Heart right ventricle (tissue), 16 donors: Measurements from ENCODE around the gene C6orf89. TPM values are rescaled to one million over a fixed set of nuclear protein-coding genes. Genes with fewer than 3 reads are reported as not detected.

Source experiments
- ATAC-seq, 8 donors: fragments of 200-7000 bp; cut with Tn5 transposase; one replicate each; pipeline ENCODE4 v1.9.1; 2020; ENCODE audit warnings: mild to moderate bottlenecking in 8 of 8, moderate library complexity in 8 of 8, moderate number of reproducible peaks in 1 of 8
- DNase-seq, 2 donors: peaks; one replicate each; pipeline ENCODE4 v3.0.0-alpha.2; 2020
- H3K27ac ChIP-seq, 10 donors: fragments of 200-600 bp; sonication (generic) in 2 of 10; one replicate each; pipeline versions ENCODE4 v1.5.0 to v1.8.0; 2020 to 2022; ENCODE audit warnings: mild to moderate bottlenecking in 3 of 10
- H3K27me3 ChIP-seq, 7 donors: fragments of 200-600 bp; one replicate each; pipeline ENCODE4 v1.8.0; 2021 to 2022; ENCODE audit warnings: mild to moderate bottlenecking in 2 of 7
- H3K36me3 ChIP-seq, 9 donors: fragments of 200-600 bp; sonication (generic) in 1 of 9; one replicate each; pipeline versions ENCODE4 v1.5.0 to v1.8.0; 2020 to 2022; ENCODE audit warnings: mild to moderate bottlenecking in 2 of 9
- H3K4me1 ChIP-seq, 9 donors: fragments of 200-600 bp; sonication (generic) in 1 of 9; one replicate each; pipeline versions ENCODE4 v1.5.0 to v1.8.0; 2020 to 2022; ENCODE audit warnings: mild to moderate bottlenecking in 4 of 9
- H3K4me3 ChIP-seq, 10 donors: fragments of 200-600 bp; sonication (generic) in 2 of 10; one replicate each; pipeline versions ENCODE4 v1.5.0 to v1.8.0; 2020 to 2022; ENCODE audit warnings: mild to moderate bottlenecking in 7 of 10, moderate library complexity in 2 of 10
- H3K9me3 ChIP-seq, 11 donors: fragments of 200-600 bp in 10 of 11; sonication (generic) in 2 of 11; one replicate each; pipeline versions ENCODE4 v1.5.0 to v1.8.0; 2013 to 2022; ENCODE audit warnings: mild to moderate bottlenecking in 2 of 11, control low read depth in 1 of 11, moderate library complexity in 1 of 11
- whole genome bisulfite sequencing, 2 donors: extraction: QIAGEN DNeasy Blood & Tissue Kit; methylation state at CpG; one replicate each; pipeline ENCODE4 v1.1.7; 2013; ENCODE audit warnings: inconsistent platforms in 1 of 2; 5-methylcytosine and 5-hydroxymethylcytosine counted together
- intact Hi-C, 10 donors: fragments of 100-400 bp; cut with DNase I; formaldehyde crosslinking; loops; one replicate each; pipeline versions ENCODE4 v1.11.1 to v1.14.2; 2022
- polyA plus RNA-seq, 2 donors: library from polyadenylated mRNA; stranded (reverse); fragments of 200-250 nt; gene quantifications; one replicate each; pipeline ENCODE4 v1.2.3, GENCODE V29; 2013
- total RNA-seq, 10 donors: library from RNA; stranded (reverse); fragmentation: NEBNext Ultra II Directional in 3 of 10; extraction: Animal tissue kit (Norgen Biotek cat#: 25700) in 3 of 10; gene quantifications; one replicate each; pipeline versions ENCODE4 v1.2.1 to v1.2.4, GENCODE V29; 2021 to 2023
- TF ChIP-seq, protein P1 (sequence below), 9 donors: fragments of 200-600 bp; sonication (generic) in 2 of 9; IDR thresholded peaks; one replicate each; pipeline versions ENCODE4 v1.5.0 to v1.8.0; 2021 to 2022; ENCODE audit warnings: antibody characterized with exemption in 9 of 9, mild to moderate bottlenecking in 5 of 9, moderate library complexity in 1 of 9
- donor health status: Arrhythmogenic right ventricular cardiomyopathy.
- donor health status: ischemic (EF 13 %, LVEDD 7.1; RV severe dilation, severe dysfunction).
- donor health status: healthy with polysubstance abuse.
- donor health status: DM: no; HTN: yes; CAD: no.
- donor health status: DM: no; HTN: no; CAD: no.
- donor health status: ischemic (EF 25% LVEDD 6.9; RV normal size, moderate dysfunction).
- donor health status: ischemic (EF 25% LVEDD 5.7; RV mildly dilated, moderate dysfunction).
- donor health status: healthy.
- donor health status: DM: yes; HTN: yes; CAD: no.
- donor health status: Ischemic cardiomyopathy.
- donor health status: ischemic (EF 35%, LVEDD 5.7; RV mildly dilated, moderate dysfunction).
- donor health status: nonischemic (EF 11% LVEDD 7.7; RV severe dilation, severe dysfunction).
- donor health status: DM: yes; HTN: yes; CAD: no.
- donor health status: PGD.
- donor health status: ischemic (EF 29% LVEDD 5.4; RV normal size, mild dysfunction).
- donor health status: nonischemic (EF 23%, LVEDD 6.1; RV moderate dilation, normal function).

The C6orf89 gene
- total and polyA plus RNA-seq, 12 donors: 22.5 to 104 (median 72.9) TPM

DNA sequence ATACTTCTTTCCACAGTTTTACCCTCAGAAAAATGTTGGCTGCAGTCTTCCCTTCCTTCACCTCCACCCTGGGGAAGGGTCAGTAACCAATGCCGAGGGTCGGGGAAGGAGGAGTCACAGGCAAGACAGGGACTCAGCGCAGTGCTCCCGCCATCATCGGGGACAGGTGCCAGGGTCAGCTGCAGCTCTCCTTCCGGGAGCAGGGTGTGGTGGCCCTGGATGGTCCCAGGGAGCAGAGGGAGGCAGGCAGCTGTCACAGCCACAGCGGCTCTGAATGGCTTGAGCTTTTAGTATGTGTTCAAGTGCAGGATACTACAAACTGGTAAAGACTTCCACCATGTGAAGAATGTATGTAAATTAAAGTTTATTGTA lies 42.8 kb downstream of the C6orf89 start:
- H3K27me3 ChIP-seq: no peaks in the 10 kb centered on the region
- no peak overlapping the region for H3K4me3 ChIP-seq
- intact Hi-C loops: no loop called here
- no peaks in the 10 kb centered on the region for H3K9me3 ChIP-seq
- peaks cover 0 to 27% (median 17%) of the 10 kb centered on the region in 9 donors for H3K36me3 ChIP-seq
- TF ChIP-seq, protein P1, sequence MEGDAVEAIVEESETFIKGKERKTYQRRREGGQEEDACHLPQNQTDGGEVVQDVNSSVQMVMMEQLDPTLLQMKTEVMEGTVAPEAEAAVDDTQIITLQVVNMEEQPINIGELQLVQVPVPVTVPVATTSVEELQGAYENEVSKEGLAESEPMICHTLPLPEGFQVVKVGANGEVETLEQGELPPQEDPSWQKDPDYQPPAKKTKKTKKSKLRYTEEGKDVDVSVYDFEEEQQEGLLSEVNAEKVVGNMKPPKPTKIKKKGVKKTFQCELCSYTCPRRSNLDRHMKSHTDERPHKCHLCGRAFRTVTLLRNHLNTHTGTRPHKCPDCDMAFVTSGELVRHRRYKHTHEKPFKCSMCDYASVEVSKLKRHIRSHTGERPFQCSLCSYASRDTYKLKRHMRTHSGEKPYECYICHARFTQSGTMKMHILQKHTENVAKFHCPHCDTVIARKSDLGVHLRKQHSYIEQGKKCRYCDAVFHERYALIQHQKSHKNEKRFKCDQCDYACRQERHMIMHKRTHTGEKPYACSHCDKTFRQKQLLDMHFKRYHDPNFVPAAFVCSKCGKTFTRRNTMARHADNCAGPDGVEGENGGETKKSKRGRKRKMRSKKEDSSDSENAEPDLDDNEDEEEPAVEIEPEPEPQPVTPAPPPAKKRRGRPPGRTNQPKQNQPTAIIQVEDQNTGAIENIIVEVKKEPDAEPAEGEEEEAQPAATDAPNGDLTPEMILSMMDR (IDR thresholded peaks at IDR 0.05): no peak
- 58 to 60% methylated on average over 7 of the region's 7 CpGs for WGBS, 2 donors
- peaks cover 0 to 37% (median 20%) of the 10 kb centered on the region in 9 donors for H3K4me1 ChIP-seq
- ATAC-seq (peak in 7 of 8 donors; percentile 24 to 55 (median 43)), DNase-seq (peak in 1 of 2 donors; percentile 31)
- H3K27ac ChIP-seq: peak overlapping the region in 7 of 10 donors; percentile 3 to 83 (median 52)

DNA sequence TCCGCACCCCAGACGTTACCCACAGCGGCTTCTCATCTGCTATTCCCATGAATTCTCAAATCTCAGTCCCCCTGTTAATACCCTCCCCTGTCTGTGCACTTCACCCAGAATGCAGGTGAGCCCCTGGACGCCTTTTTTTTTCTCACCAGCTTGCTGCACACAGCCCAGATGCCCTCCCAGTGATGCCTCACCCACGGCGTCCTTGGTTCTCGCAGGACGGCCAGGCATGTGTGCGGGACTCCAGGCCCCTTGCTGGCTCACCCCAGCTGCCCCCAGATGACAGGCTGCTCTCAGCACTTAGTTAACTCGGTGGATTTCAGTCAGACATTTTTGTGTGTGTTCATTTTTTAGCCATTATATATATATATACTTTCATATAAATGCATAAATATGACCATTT lies 43.4 kb downstream of the C6orf89 start:
- H3K27me3 ChIP-seq: no peaks in the 10 kb centered on the region
- TF ChIP-seq, protein P1 (IDR thresholded peaks at IDR 0.05): no peak
- no peak for DNase-seq
- H3K27ac ChIP-seq: peak overlapping the region in 4 of 10 donors; percentile 44 to 83 (median 52)
- 66 to 69% methylated on average over 10 of the region's 10 CpGs for WGBS, 2 donors
- H3K4me3 ChIP-seq: no peak overlapping the region
- no peaks in the 10 kb centered on the region for H3K9me3 ChIP-seq
- peak in 1 of 8 donors; percentile 24 for ATAC-seq
- peaks cover 0 to 20% (median 11%) of the 10 kb centered on the region in 9 donors for H3K36me3 ChIP-seq
- intact Hi-C loops: no loop called here
- H3K4me1 ChIP-seq: peaks cover 0 to 37% (median 20%) of the 10 kb centered on the region in 9 donors

DNA sequence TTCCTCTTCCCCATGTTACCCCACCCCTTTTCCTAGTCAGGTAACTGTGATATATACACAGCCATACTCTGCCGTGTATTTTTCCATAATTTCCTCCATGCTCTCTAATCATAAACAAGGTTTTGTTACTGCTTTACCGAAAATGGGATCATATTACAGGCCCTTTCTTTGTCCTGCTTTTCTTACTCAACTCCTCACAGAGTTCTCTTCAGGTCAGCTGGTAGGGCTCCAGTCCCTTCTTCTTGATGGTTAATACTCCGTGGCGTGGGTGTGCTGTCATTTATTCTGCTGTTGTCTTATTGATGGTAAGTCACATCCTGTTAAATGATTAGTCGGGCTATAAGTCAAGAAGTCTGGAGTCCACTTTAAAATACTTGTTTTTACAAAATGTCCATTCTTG lies 43.9 kb downstream of the C6orf89 start:
- 48 to 49% methylated on average over 5 of the region's 5 CpGs for WGBS, 2 donors
- no peaks in the 10 kb centered on the region for H3K27me3 ChIP-seq
- H3K4me1 ChIP-seq: peaks cover 0 to 37% (median 20%) of the 10 kb centered on the region in 9 donors
- TF ChIP-seq, protein P1 (IDR thresholded peaks at IDR 0.05): no peak
- H3K9me3 ChIP-seq: no peaks in the 10 kb centered on the region
- peak overlapping the region in 5 of 10 donors; percentile 9 to 83 (median 51) for H3K27ac ChIP-seq
- ATAC-seq (no peak), DNase-seq (no peak)
- peaks cover 0 to 16% (median 7%) of the 10 kb centered on the region in 9 donors for H3K36me3 ChIP-seq
- no peak overlapping the region for H3K4me3 ChIP-seq
- intact Hi-C loops: no loop called here

DNA sequence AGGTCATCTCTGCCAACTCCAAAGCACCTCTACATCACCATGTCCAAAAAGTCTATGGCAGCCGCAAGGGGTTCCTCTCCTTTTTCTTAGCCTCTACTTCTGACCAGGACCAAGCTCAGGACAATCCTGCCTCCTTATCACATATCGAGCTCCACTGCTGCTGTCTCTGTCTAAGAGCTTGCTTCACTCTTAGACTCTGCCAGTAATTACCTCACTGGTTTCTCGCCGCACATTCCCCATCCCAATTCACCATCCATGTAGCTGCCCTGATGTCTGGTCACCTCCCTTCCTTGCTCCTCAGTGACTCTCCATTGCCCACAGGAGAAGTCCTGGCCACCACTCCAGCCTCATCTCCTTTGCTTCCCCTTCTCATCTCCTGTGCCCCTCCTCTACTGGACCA lies 44.7 kb downstream of the C6orf89 start:
- Histone ChIP-seq H3K36me3 (peaks cover 0 to 7% (median 0%) of the 10 kb centered on the region in 9 donors), H3K4me3 (no peak overlapping the region), H3K4me1 (peaks cover 0 to 37% (median 20%) of the 10 kb centered on the region in 9 donors), H3K27me3 (no peaks in the 10 kb centered on the region), H3K9me3 (no peaks in the 10 kb centered on the region), H3K27ac (peak overlapping the region in 3 of 10 donors; percentile 34 to 69 (median 54))
- DNase-seq: no peak
- peak in 2 of 8 donors; percentile 38 to 67 for ATAC-seq
- WGBS, 2 donors: 75 to 79% methylated on average over 4 of the region's 4 CpGs
- intact Hi-C loops: no loop called here
- TF ChIP-seq, protein P1 (IDR thresholded peaks at IDR 0.05): no peak
